ENCODE data around the gene STK11IP.

The STK11IP gene

GRCh38 chr2:219638948-219639755 lies 41.5 kb downstream of the STK11IP start:
- no peak overlapping the region; the same call in 1 of the 2 replicates for H3K27ac ChIP-seq (ENCODE audit: low read length)
- no peaks in the 10 kb centered on the region for H3K9me3 ChIP-seq (ENCODE audit: insufficient read depth, low read length)
- no peak overlapping the region for H3K9ac ChIP-seq (ENCODE audit: low read length)
- H2AFZ ChIP-seq (ENCODE audit: low read depth, low read length) = no peak overlapping the region
- H4K20me1 ChIP-seq (ENCODE audit: insufficient read depth, low read length) = no peaks in the 10 kb centered on the region
- TF ChIP-seq EZH2phosphoT487 (IDR thresholded peaks at IDR 0.05; ENCODE audit: low read depth) = no peak
- TF ChIP-seq CTCF (IDR thresholded peaks at IDR 0.05; ENCODE audit: low read depth, low read length) = no peak
- H3K4me3 ChIP-seq (ENCODE audit: low read length) = peak overlapping the region; percentile 73
- peaks cover 7% of the 10 kb centered on the region; the same call in 1 of the 2 replicates for H3K27me3 ChIP-seq (ENCODE audit: low read depth, low read length)
- H3K4me1 ChIP-seq (ENCODE audit: low read length) = peaks cover 23% of the 10 kb centered on the region
- peak overlapping the region; percentile 93 for H3K4me2 ChIP-seq (ENCODE audit: low read length)
- no peaks in the 10 kb centered on the region for H3K36me3 ChIP-seq (replicated peaks; ENCODE audit: low read depth, low read length)
- no peaks in the 10 kb centered on the region for H3K79me2 ChIP-seq (ENCODE audit: low read length)

GRCh38 chr2:219641390-219642068 lies 43.9 kb downstream of the STK11IP start:
- Histone ChIP-seq H2AFZ (ENCODE audit: low read depth, low read length) (no peak overlapping the region), H3K4me3 (ENCODE audit: low read length) (no peak overlapping the region), H3K4me2 (ENCODE audit: low read length) (no peak overlapping the region), H3K27ac (ENCODE audit: low read length) (no peak overlapping the region), H3K36me3 (replicated peaks; ENCODE audit: low read depth, low read length) (no peaks in the 10 kb centered on the region), H3K9me3 (ENCODE audit: insufficient read depth, low read length) (no peaks in the 10 kb centered on the region), H4K20me1 (ENCODE audit: insufficient read depth, low read length) (no peaks in the 10 kb centered on the region), H3K27me3 (ENCODE audit: low read depth, low read length) (peaks cover 7% of the 10 kb centered on the region; the same call in 1 of the 2 replicates), H3K9ac (ENCODE audit: low read length) (no peak overlapping the region), H3K79me2 (ENCODE audit: low read length) (no peaks in the 10 kb centered on the region), H3K4me1 (ENCODE audit: low read length) (peaks cover 23% of the 10 kb centered on the region)
- TF ChIP-seq EZH2phosphoT487 (IDR thresholded peaks at IDR 0.05; ENCODE audit: low read depth) (no peak), CTCF (IDR thresholded peaks at IDR 0.05; ENCODE audit: low read depth, low read length) (no peak)

- peaks cover 1% of the 10 kb centered on the region; the same call in 1 of the 2 replicates for H3K27me3 ChIP-seq (ENCODE audit: low read depth, low read length)
- no peak overlapping the region for H2AFZ ChIP-seq (ENCODE audit: low read depth, low read length)
- TF ChIP-seq CTCF (IDR thresholded peaks at IDR 0.05; ENCODE audit: low read depth, low read length) = no peak
- no peak for TF ChIP-seq EZH2phosphoT487 (IDR thresholded peaks at IDR 0.05; ENCODE audit: low read depth)
These were observed 44.4 kb downstream of the STK11IP start for GRCh38 chr2:219642069-219642454.

GRCh38 chr2:219642465-219643083 lies 44.9 kb downstream of the STK11IP start:
- no peaks in the 10 kb centered on the region for H4K20me1 ChIP-seq (ENCODE audit: insufficient read depth, low read length)
- H3K4me3 ChIP-seq (ENCODE audit: low read length) = peak overlapping the region; percentile 63
- TF ChIP-seq CTCF (IDR thresholded peaks at IDR 0.05; ENCODE audit: low read depth, low read length) = peak; percentile 93
- no peak for TF ChIP-seq EZH2phosphoT487 (IDR thresholded peaks at IDR 0.05; ENCODE audit: low read depth)
- no peaks in the 10 kb centered on the region for H3K27me3 ChIP-seq (ENCODE audit: low read depth, low read length)
- no peaks in the 10 kb centered on the region for H3K79me2 ChIP-seq (ENCODE audit: low read length)
- no peaks in the 10 kb centered on the region for H3K36me3 ChIP-seq (replicated peaks; ENCODE audit: low read depth, low read length)
- peak overlapping the region; percentile 70 for H3K4me2 ChIP-seq (ENCODE audit: low read length)
- H3K27ac ChIP-seq (ENCODE audit: low read length) = no peak overlapping the region
- no peaks in the 10 kb centered on the region for H3K9me3 ChIP-seq (ENCODE audit: insufficient read depth, low read length)
- peak overlapping the region; percentile 45; the same call in 1 of the 2 replicates for H3K9ac ChIP-seq (ENCODE audit: low read length)
- H2AFZ ChIP-seq (ENCODE audit: low read depth, low read length) = peak overlapping the region; percentile 83
- peaks cover 23% of the 10 kb centered on the region for H3K4me1 ChIP-seq (ENCODE audit: low read length)

More at GRCh38 chr2:219642069-219642454, 44.4 kb downstream of the STK11IP start:
- Histone ChIP-seq H3K4me2 (ENCODE audit: low read length) (peak overlapping the region; percentile 30), H3K4me1 (ENCODE audit: low read length) (peaks cover 23% of the 10 kb centered on the region), H3K79me2 (ENCODE audit: low read length) (no peaks in the 10 kb centered on the region), H3K9ac (ENCODE audit: low read length) (no peak overlapping the region), H3K4me3 (ENCODE audit: low read length) (no peak overlapping the region), H4K20me1 (ENCODE audit: insufficient read depth, low read length) (no peaks in the 10 kb centered on the region), H3K27ac (ENCODE audit: low read length) (no peak overlapping the region), H3K9me3 (ENCODE audit: insufficient read depth, low read length) (no peaks in the 10 kb centered on the region), H3K36me3 (replicated peaks; ENCODE audit: low read depth, low read length) (no peaks in the 10 kb centered on the region)
